Right ventricle myocardium inferior (tissue), 1 donor: Measurements from ENCODE around the gene NCS1. TPM values are rescaled to one million over a fixed set of nuclear protein-coding genes. Genes with fewer than 3 reads are reported as not detected.
"Not testable (repeated sequence)": the region's sequence is repeated elsewhere in the genome, so short reads cannot be mapped to it uniquely, and the experiment has no call there.

ENCODE experiments used
- ATAC-seq: fragments of 200-7000 bp; cut with Tn5 transposase; one replicate; pipeline ENCODE4 v1.9.1; 2020; ENCODE audit warnings: mild to moderate bottlenecking, moderate library complexity
- DNase-seq: peaks from one replicate; pipeline ENCODE4 v3.0.0; 2021; ENCODE audit errors: missing footprints
- intact Hi-C: fragments of 100-400 bp; cut with DNase I; formaldehyde crosslinking; loops from one replicate; pipeline ENCODE4 v1.11.0; 2022
- total RNA-seq: library from RNA; stranded (reverse); fragmentation: NEBNext Ultra II Directional; extraction: Animal tissue kit (Norgen Biotek cat#: 25700); gene quantifications from one replicate; pipeline ENCODE4 v1.2.1, GENCODE V29; 2021
- donor health status: DM: no; HTN: yes; CAD: no; lungs with severe emphysema.

Gene NCS1
- total RNA-seq, 1 donor from 2014 or later, result 5.0 TPM

- intact Hi-C loops, result loop anchor here (5.0 kb wide), 2 partner anchors 100 to 190 kb away; no protein-coding TSS in a partner anchor
- no peak for DNase-seq
- no peak for ATAC-seq
Observed at GRCh38 chr9:130242270-130243014, 70.2 kb downstream of the NCS1 start.

- ATAC-seq, result peak; percentile 67
- peak; percentile 90 for DNase-seq
- intact Hi-C loops, result loop anchor here (5.0 kb wide), 2 partner anchors 99 to 189 kb away; no protein-coding TSS in a partner anchor
Observed at GRCh38 chr9:130243015-130243881, 71.0 kb downstream of the NCS1 start.

GRCh38 chr9:130243882-130244170 lies 71.6 kb downstream of the NCS1 start:
- intact Hi-C loops, result loop anchor here (5.0 kb wide), 2 partner anchors 98 to 188 kb away; no protein-coding TSS in a partner anchor
- no peak for DNase-seq
- no peak for ATAC-seq

- intact Hi-C loops, result loop anchor here (5.0 kb wide), 2 partner anchors 98 to 188 kb away; no protein-coding TSS in a partner anchor
- DNase-seq, result no peak
- ATAC-seq, result no peak
Observed at GRCh38 chr9:130244548-130245165, 72.5 kb downstream of the NCS1 start.

GRCh38 chr9:130245474-130245873 lies 73.3 kb downstream of the NCS1 start:
- ATAC-seq (no peak), DNase-seq (no peak)
- intact Hi-C loops, result no loop called here

GRCh38 chr9:130246126-130246525 lies 73.9 kb downstream of the NCS1 start:
- intact Hi-C loops, result no loop called here
- ATAC-seq, result no peak
- no peak for DNase-seq

- DNase-seq (no peak), ATAC-seq (no peak)
- intact Hi-C loops, result loop anchor here (10.0 kb wide), 1 partner anchor 850 kb away; no protein-coding TSS in a partner anchor
Observed at GRCh38 chr9:130254747-130255630, 82.8 kb downstream of the NCS1 start.

- intact Hi-C loops, result loop anchor here (10.0 kb wide), 1 partner anchor 851 kb away; no protein-coding TSS in a partner anchor
- no peak for DNase-seq
- ATAC-seq, result no peak
Observed at GRCh38 chr9:130255631-130256134, 83.5 kb downstream of the NCS1 start.

- DNase-seq (no peak), ATAC-seq (no peak)
- intact Hi-C loops, result loop anchor here (10.0 kb wide), 1 partner anchor 852 kb away; no protein-coding TSS in a partner anchor
Observed at GRCh38 chr9:130256644-130257043, 84.4 kb downstream of the NCS1 start.

GRCh38 chr9:130258137-130258536 lies 85.9 kb downstream of the NCS1 start:
- not testable (repeated sequence) for DNase-seq, ATAC-seq
- intact Hi-C loops, result loop anchor here (10.0 kb wide), 1 partner anchor 853 kb away; no protein-coding TSS in a partner anchor

GRCh38 chr9:130259044-130259443 lies 86.8 kb downstream of the NCS1 start:
- DNase-seq (no peak), ATAC-seq (no peak)
- intact Hi-C loops, result loop anchor here (10.0 kb wide), 1 partner anchor 854 kb away; no protein-coding TSS in a partner anchor

GRCh38 chr9:130260816-130261765 lies 88.9 kb downstream of the NCS1 start:
- no peak for DNase-seq
- ATAC-seq, result no peak
- intact Hi-C loops, result no loop called here

GRCh38 chr9:130262061-130262745 lies 90.0 kb downstream of the NCS1 start:
- no peak for DNase-seq
- intact Hi-C loops, result no loop called here
- ATAC-seq, result no peak

GRCh38 chr9:130262771-130263170 lies 90.6 kb downstream of the NCS1 start:
- no peak for DNase-seq
- intact Hi-C loops, result no loop called here

GRCh38 chr9:130263601-130264413 lies 91.6 kb downstream of the NCS1 start:
- DNase-seq, result no peak
- peak; percentile 35 for ATAC-seq
- intact Hi-C loops, result no loop called here

More at GRCh38 chr9:130262771-130263170, 90.6 kb downstream of the NCS1 start:
- ATAC-seq, result no peak
